Fibroblast of lung (primary cell): ENCODE results near the gene TMEM269. TPM values are rescaled to one million over a fixed set of nuclear protein-coding genes. Genes with fewer than 3 reads are reported as not detected.

Experiments used
- DNase-seq, 2 donors: peaks; one replicate each; pipeline versions ENCODE4 v3.0.0 to v3.0.0-alpha.2; 2010; ENCODE audit warnings: low read depth in 2 of 2
- H2AFZ ChIP-seq: 2 replicates; pipeline ENCODE4 v1.5.1; 2012; ENCODE audit warnings: low read length, control low read depth, inconsistent platforms
- H3K27ac ChIP-seq: 2 replicates; pipeline ENCODE4 v1.5.1; 2011; ENCODE audit warnings: low read length, control low read depth; ENCODE audit not compliant: insufficient read depth
- H3K27me3 ChIP-seq: 2 replicates; pipeline ENCODE4 v1.5.1; 2011; ENCODE audit warnings: mild to moderate bottlenecking, low read length; ENCODE audit not compliant: control insufficient read depth, insufficient read depth
- H3K36me3 ChIP-seq: 2 replicates; pipeline ENCODE4 v1.5.1; 2011; ENCODE audit warnings: low read length; ENCODE audit not compliant: control insufficient read depth, insufficient read depth
- H3K4me1 ChIP-seq: 2 replicates; pipeline ENCODE4 v1.5.1; 2011; ENCODE audit warnings: low read length; ENCODE audit not compliant: control insufficient read depth, insufficient read depth; ENCODE audit errors: extremely low read depth
- H3K4me2 ChIP-seq: 2 replicates; pipeline ENCODE4 v1.5.1; 2011; ENCODE audit warnings: low read length, control low read depth; ENCODE audit not compliant: insufficient read depth; ENCODE audit errors: extremely low read depth
- H3K4me3 ChIP-seq, 4 experiments: fragments of 200-600 bp in 1 of 4; sonication (generic) in 1 of 4; replicated peaks in 1 of 4; 2 replicates each; pipeline ENCODE4 v1.5.1; 2011 to 2016; ENCODE audit warnings: low read length in 4 of 4, low read depth in 3 of 4, mild to moderate bottlenecking in 3 of 4, control low read depth in 2 of 4, inconsistent platforms in 1 of 4, mixed read lengths in 1 of 4; ENCODE audit not compliant: insufficient read depth in 1 of 4; ENCODE audit errors: control extremely low read depth in 1 of 4
- H3K79me2 ChIP-seq: 2 replicates; pipeline ENCODE4 v1.5.1; 2012; ENCODE audit warnings: mild to moderate bottlenecking, low read length, inconsistent platforms; ENCODE audit not compliant: control insufficient read depth, insufficient read depth
- H3K9ac ChIP-seq: 2 replicates; pipeline ENCODE4 v1.5.1; 2011; ENCODE audit warnings: mild to moderate bottlenecking, low read length, control low read depth; ENCODE audit not compliant: insufficient read depth
- H3K9me3 ChIP-seq: 2 replicates; pipeline ENCODE4 v1.5.1; 2012; ENCODE audit warnings: low read depth, low read length; ENCODE audit not compliant: control insufficient read depth, insufficient read depth
- H4K20me1 ChIP-seq: 2 replicates; pipeline ENCODE4 v1.5.1; 2011; ENCODE audit warnings: low read length; ENCODE audit not compliant: control insufficient read depth, insufficient read depth; ENCODE audit errors: extremely low read depth
- EZH2 ChIP-seq: IDR thresholded peaks from 2 replicates; pipeline ENCODE4 v1.5.1; 2012; ENCODE audit warnings: low read length, control low read depth, mild to moderate bottlenecking; ENCODE audit errors: missing control alignments
- polyA plus RNA-seq, 2 donors: library from polyadenylated mRNA; depleted of rRNA in 1 of 2; stranded (reverse) in 1 of 2; unstranded in 1 of 2; fragments of >200 nt; gene quantifications; 2 replicates each; pipeline ENCODE4 v1.2.1, GENCODE V29; 2011 to 2012; ENCODE audit warnings: missing spikeins in 1 of 2
- total RNA-seq: library from RNA; depleted of rRNA; stranded (reverse); fragments of >200 nt; gene quantifications from 2 replicates; pipeline ENCODE4 v1.2.1, GENCODE V29; 2014
- TF ChIP-seq, protein P1 (sequence below), 2 donors: IDR thresholded peaks in 1 of 2; conservative IDR thresholded peaks in 1 of 2; 1 replicate in 1 of 2; 2 replicates in 1 of 2; pipeline ENCODE4 v1.5.1; 2011 to 2012; ENCODE audit warnings: low read length in 2 of 2, control low read depth in 1 of 2, inconsistent platforms in 1 of 2, low read depth in 1 of 2, mild to moderate bottlenecking in 1 of 2

TMEM269 gene
- total and polyA plus RNA-seq, 2 donors (not counting 1 experiment from before 2014, with no cell fraction given) = 0.10 to 0.17 TPM

DNA sequence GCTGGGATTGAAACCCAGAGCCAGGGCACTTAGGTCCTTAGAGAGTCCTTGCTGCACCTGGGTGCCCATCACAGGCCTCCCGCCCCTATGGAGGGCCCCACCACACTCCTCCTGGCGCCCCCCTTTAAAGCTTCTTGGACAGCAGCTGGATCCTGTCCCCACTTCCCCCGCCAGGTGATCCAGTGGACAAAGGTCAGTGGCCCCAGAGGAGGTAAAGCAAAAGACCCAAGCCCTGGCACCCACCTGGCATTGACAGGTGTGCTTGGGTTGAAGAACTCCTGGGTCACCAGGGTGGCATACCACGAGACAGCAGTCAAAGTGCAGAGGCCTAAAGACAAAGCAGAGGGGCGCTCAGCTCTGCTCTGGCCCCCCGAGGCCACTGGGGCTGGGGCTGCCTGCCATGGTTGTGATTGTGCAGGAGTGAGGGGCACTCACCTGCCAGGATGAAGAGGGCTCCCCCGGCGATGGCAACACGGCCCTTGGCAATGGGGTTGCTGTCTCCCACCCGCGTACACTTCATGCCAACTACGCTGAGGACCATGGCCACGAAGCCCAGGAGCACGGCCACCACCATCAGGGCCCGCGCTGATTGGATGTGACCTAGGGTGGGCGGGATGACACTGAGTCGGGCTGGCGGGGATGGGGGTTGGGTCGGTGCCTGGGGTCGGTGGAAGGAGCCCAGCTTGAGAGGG, 46.7 kb upstream of the TMEM269 start:
- Histone ChIP-seq H2AFZ (no peak overlapping the region), H3K79me2 (no peaks in the 10 kb centered on the region), H3K9ac (no peak overlapping the region), H3K36me3 (no peaks in the 10 kb centered on the region), H3K4me1 (no peaks in the 10 kb centered on the region), H4K20me1 (no peaks in the 10 kb centered on the region), H3K4me2 (no peak overlapping the region), H3K4me3 (no peak overlapping the region), H3K27me3 (no peaks in the 10 kb centered on the region), H3K9me3 (no peaks in the 10 kb centered on the region), H3K27ac (no peak overlapping the region)
- DNase-seq = no peak
- TF ChIP-seq EZH2 = no peak
- TF ChIP-seq, protein P1, sequence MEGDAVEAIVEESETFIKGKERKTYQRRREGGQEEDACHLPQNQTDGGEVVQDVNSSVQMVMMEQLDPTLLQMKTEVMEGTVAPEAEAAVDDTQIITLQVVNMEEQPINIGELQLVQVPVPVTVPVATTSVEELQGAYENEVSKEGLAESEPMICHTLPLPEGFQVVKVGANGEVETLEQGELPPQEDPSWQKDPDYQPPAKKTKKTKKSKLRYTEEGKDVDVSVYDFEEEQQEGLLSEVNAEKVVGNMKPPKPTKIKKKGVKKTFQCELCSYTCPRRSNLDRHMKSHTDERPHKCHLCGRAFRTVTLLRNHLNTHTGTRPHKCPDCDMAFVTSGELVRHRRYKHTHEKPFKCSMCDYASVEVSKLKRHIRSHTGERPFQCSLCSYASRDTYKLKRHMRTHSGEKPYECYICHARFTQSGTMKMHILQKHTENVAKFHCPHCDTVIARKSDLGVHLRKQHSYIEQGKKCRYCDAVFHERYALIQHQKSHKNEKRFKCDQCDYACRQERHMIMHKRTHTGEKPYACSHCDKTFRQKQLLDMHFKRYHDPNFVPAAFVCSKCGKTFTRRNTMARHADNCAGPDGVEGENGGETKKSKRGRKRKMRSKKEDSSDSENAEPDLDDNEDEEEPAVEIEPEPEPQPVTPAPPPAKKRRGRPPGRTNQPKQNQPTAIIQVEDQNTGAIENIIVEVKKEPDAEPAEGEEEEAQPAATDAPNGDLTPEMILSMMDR (conservative IDR thresholded peaks at IDR 0.05 in 1 of 2, IDR thresholded peaks at IDR 0.05 in 1 of 2; ENCODE audit: low read depth in 1 of 2, low read length in 2 of 2) = no peak

DNA sequence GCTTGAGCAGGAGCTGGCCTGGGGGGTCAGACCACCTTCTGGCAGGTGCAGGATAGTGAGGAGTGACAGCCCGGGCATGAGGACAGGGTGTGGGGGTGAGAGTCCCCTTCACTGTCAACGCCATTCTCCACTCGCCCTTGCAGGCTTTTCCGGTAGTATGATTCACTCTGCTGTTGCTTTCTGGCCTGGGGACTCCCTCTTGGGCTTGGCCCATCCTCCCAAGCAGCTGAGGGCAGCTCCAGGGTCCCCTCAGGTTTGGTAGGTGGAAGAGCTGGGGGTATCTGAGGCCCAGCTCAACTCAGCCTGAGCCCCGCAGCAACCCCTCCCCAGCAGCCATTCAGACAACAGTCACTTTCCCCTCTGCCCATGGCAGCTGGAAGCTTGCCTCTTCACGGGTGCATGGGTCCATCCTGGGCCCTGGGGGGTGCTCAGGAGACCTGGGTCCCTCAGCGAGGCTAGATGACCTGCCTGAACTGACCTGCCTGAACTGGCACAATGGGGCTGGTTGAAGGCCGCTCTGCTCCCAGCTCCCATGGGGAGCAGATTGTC, 46.0 kb upstream of the TMEM269 start:
- H3K79me2 ChIP-seq = no peaks in the 10 kb centered on the region
- H3K9ac ChIP-seq = no peak overlapping the region
- no peak for TF ChIP-seq EZH2
- TF ChIP-seq, protein P1 (conservative IDR thresholded peaks at IDR 0.05 in 1 of 2, IDR thresholded peaks at IDR 0.05 in 1 of 2; ENCODE audit: low read depth in 1 of 2, low read length in 2 of 2) = no peak
- H3K4me2 ChIP-seq = no peak overlapping the region
- no peaks in the 10 kb centered on the region for H3K4me1 ChIP-seq
- no peak for DNase-seq
- no peaks in the 10 kb centered on the region for H3K9me3 ChIP-seq
- no peaks in the 10 kb centered on the region for H3K36me3 ChIP-seq
- no peaks in the 10 kb centered on the region for H4K20me1 ChIP-seq
- no peak overlapping the region for H3K27ac ChIP-seq
- H3K4me3 ChIP-seq = no peak overlapping the region
- H2AFZ ChIP-seq = no peak overlapping the region
- no peaks in the 10 kb centered on the region for H3K27me3 ChIP-seq

DNA sequence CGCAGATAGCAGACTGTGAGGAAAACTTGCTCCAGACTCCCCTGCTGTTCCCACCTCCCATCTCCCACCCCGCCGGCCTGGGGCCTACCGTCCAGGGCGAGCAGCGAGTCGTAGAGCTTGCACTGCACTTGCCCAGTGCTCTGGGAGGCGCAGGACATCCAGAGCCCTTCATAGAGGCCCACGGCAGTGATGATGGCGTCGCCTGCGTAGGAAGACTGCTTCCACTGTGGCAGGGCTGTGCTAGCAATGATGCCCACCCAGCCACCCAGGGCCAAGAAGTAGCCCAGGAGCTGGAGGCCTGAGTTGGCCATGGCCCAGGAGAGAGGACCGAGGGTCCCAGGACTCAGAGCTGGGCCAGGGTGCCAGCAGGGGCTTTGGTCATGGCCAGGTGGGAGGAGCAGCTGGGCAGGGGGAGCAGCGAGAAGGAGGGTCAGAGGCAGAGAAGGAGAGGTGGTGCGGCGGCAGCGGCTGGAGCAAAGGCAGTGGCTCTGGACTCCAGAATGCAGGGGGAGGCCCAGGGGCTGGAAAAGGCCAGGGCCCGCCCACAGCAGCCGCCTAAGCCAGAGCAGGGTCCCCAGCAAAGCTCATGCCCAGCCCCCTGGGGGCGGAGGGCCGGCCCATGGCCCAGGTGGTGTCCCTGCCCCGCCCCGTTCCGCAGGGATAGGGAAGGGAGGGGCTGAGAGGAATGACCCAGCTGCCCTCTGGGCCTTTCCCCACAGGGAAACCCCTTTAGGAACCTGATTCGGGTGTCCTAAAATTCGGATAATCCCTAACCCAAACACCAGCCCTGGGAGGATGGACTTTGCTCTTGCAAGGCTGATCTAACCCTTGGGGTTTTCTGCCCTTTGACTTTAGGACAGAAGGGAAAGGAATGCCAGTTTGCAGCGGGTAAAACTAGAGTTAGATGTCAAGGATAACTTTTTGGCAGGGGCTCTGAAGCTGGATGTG, 44.8 kb upstream of the TMEM269 start, which contains the start of gene CLDN19:
CLDN19 (minus strand) TSS at position 484 of the 948 bp plus-strand sequence; CDS start at position 311, 173 bp downstream.
- H3K27me3 ChIP-seq = no peaks in the 10 kb centered on the region
- H4K20me1 ChIP-seq = no peaks in the 10 kb centered on the region
- no peak within 1 kb of the TSS for H3K27ac ChIP-seq
- H3K4me3 ChIP-seq = no peak within 1 kb of the TSS
- no peaks in the 10 kb centered on the region for H3K36me3 ChIP-seq
- TF ChIP-seq, protein P1 (conservative IDR thresholded peaks at IDR 0.05 in 1 of 2, IDR thresholded peaks at IDR 0.05 in 1 of 2; ENCODE audit: low read depth in 1 of 2, low read length in 2 of 2) = no peak
- TF ChIP-seq EZH2 = no peak
- H3K9ac ChIP-seq = no peak within 1 kb of the TSS
- DNase-seq = no peak
- H2AFZ ChIP-seq = no peak within 1 kb of the TSS
- no peak within 1 kb of the TSS for H3K4me2 ChIP-seq
- H3K9me3 ChIP-seq = no peaks in the 10 kb centered on the region
- H3K79me2 ChIP-seq = no peaks in the 10 kb centered on the region
- H3K4me1 ChIP-seq = no peaks in the 10 kb centered on the region
